Stimulated activated CD8-positive, alpha-beta memory T cell treated with anti-CD3 and anti-CD28 coated beads, Interleukin-12 subunit alpha, Interleukin-12 subunit beta, amount 100 ng/mL, for 1 hour (primary cell): ENCODE data around the gene EID2B.

ENCODE experiments used
- DNase-seq: peaks from one replicate; pipeline ENCODE4 v3.0.0-alpha.2; 2020; ENCODE audit warnings: low read depth

Gene EID2B

GRCh38 chr19:39532233-39533002 is at the start of gene EID2B:
TSS of gene EID2B (minus strand) at chr19:39532852. CDS start at chr19:39532802, 50 bp downstream.
- DNase-seq: peak; percentile 94

- no peak for DNase-seq
Observed at GRCh38 chr19:39582442-39582841, 49.8 kb upstream of the EID2B start.

GRCh38 chr19:39568604-39569003 is 36.0 kb upstream of the EID2B start:
- no peak for DNase-seq

GRCh38 chr19:39566064-39566463 is 33.4 kb upstream of the EID2B start:
- no peak for DNase-seq

- DNase-seq: no peak
Observed at GRCh38 chr19:39563408-39563807, 30.8 kb upstream of the EID2B start.

- DNase-seq: no peak
Observed at GRCh38 chr19:39558624-39559117, 26.0 kb upstream of the EID2B start.

GRCh38 chr19:39557811-39558623 is 25.4 kb upstream of the EID2B start:
- no peak for DNase-seq

GRCh38 chr19:39555883-39556282 is 23.2 kb upstream of the EID2B start:
- no peak for DNase-seq

- no peak for DNase-seq
Observed at GRCh38 chr19:39554701-39555311, 22.2 kb upstream of the EID2B start.

GRCh38 chr19:39553082-39553652 is 20.5 kb upstream of the EID2B start:
- DNase-seq: no peak

- no peak for DNase-seq
Observed at GRCh38 chr19:39550197-39550596, 17.5 kb upstream of the EID2B start.

GRCh38 chr19:39546599-39546998 is 13.9 kb upstream of the EID2B start:
- DNase-seq: no peak

- DNase-seq: no peak
Observed at GRCh38 chr19:39544911-39545310, 12.3 kb upstream of the EID2B start.

- no peak for DNase-seq
Observed at GRCh38 chr19:39544226-39544903, 11.7 kb upstream of the EID2B start.

- DNase-seq: no peak
Observed at GRCh38 chr19:39543477-39543857, 10.8 kb upstream of the EID2B start.

GRCh38 chr19:39542206-39542605 is 9.6 kb upstream of the EID2B start:
- DNase-seq: no peak

- DNase-seq: no peak
Observed at GRCh38 chr19:39540333-39540673, 7.7 kb upstream of the EID2B start.

- peak; percentile 97 for DNase-seq
Observed at GRCh38 chr19:39539518-39540332, 7.1 kb upstream of the EID2B start, which contains the start of gene EID2. TSS of gene EID2 (minus strand) at chr19:39540161. CDS start at chr19:39540079, 82 bp downstream.

GRCh38 chr19:39539165-39539517 is 6.5 kb upstream of the EID2B start:
- DNase-seq: no peak

- DNase-seq: no peak
Observed at GRCh38 chr19:39533791-39534190, 1.1 kb upstream of the EID2B start.

- DNase-seq: no peak
Observed at GRCh38 chr19:39533003-39533512, 406 bp upstream of the EID2B start.
